HepG2 (cell line): ENCODE results near the gene HYAL1. TPM values are rescaled to one million over a fixed set of nuclear protein-coding genes. Genes with fewer than 3 reads are reported as not detected.

ENCODE experiments used
- CBX1 ChIP-seq: IDR thresholded peaks from one replicate; pipeline ENCODE4 v1.6.1; 2016; ENCODE audit warnings: antibody characterized with exemption, low read depth
- E2F1 ChIP-seq: sonication (generic); formaldehyde crosslinking; IDR thresholded peaks from 2 replicates; pipeline ENCODE4 v1.5.0; 2020; ENCODE audit warnings: missing genetic modification reagents
- ELF4 ChIP-seq: sonication (generic); formaldehyde crosslinking; IDR thresholded peaks from 2 replicates; pipeline ENCODE4 v1.5.0; 2020; ENCODE audit warnings: missing genetic modification reagents, mild to moderate bottlenecking, moderate library complexity, borderline replicate concordance
- FOXK2 ChIP-seq: fragments of 450-650 bp; IDR thresholded peaks from 2 replicates; pipeline ENCODE4 v1.6.1; 2016
- FUBP1 ChIP-seq: sonication (generic); formaldehyde crosslinking; IDR thresholded peaks from 2 replicates; pipeline ENCODE4 v1.5.1; 2020; ENCODE audit warnings: missing genetic modification reagents, mild to moderate bottlenecking, borderline replicate concordance
- KDM5B ChIP-seq: sonication (generic); formaldehyde crosslinking; IDR thresholded peaks from 2 replicates; pipeline ENCODE4 v1.4.0; 2020; ENCODE audit warnings: missing genetic modification reagents, mild to moderate bottlenecking, borderline replicate concordance
- PHB2 ChIP-seq: fragments of 450-650 bp; IDR thresholded peaks from 2 replicates; pipeline ENCODE4 v1.6.1; 2018; ENCODE audit not compliant: partially characterized antibody
- PHF21A ChIP-seq: sonication (generic); formaldehyde crosslinking; IDR thresholded peaks from 2 replicates; pipeline ENCODE4 v1.5.0; 2020; ENCODE audit warnings: mild to moderate bottlenecking, missing genetic modification reagents
- RAD21 ChIP-seq: fragments of 450-650 bp; formaldehyde crosslinking; IDR thresholded peaks from 2 replicates; pipeline ENCODE4 v1.5.0; 2020; ENCODE audit warnings: mild to moderate bottlenecking
- SMAD9 ChIP-seq: sonication (generic); formaldehyde crosslinking; IDR thresholded peaks from 2 replicates; pipeline ENCODE4 v1.5.1; 2020; ENCODE audit warnings: mild to moderate bottlenecking, missing genetic modification reagents
- SNAPC4 ChIP-seq: sonication (generic); formaldehyde crosslinking; IDR thresholded peaks from 2 replicates; pipeline ENCODE4 v1.4.0; 2020; ENCODE audit warnings: mild to moderate bottlenecking, missing genetic modification reagents
- TAF1 ChIP-seq: sonication (generic); formaldehyde crosslinking; IDR thresholded peaks from 2 replicates; pipeline ENCODE4 v1.4.0; 2020; ENCODE audit warnings: missing genetic modification reagents
- TGIF2 ChIP-seq: IDR thresholded peaks from 2 replicates; pipeline ENCODE4 v1.6.1; 2016; ENCODE audit warnings: control low read depth, missing compliant biosample characterization
- TRIM24 ChIP-seq: sonication (generic); formaldehyde crosslinking; IDR thresholded peaks from 2 replicates; pipeline ENCODE4 v1.8.0; 2022; ENCODE audit warnings: mild to moderate bottlenecking, missing genetic modification reagents
- ZMYM4 ChIP-seq: sonication (generic); formaldehyde crosslinking; IDR thresholded peaks from 2 replicates; pipeline ENCODE4 v1.8.1; 2023; ENCODE audit warnings: mild to moderate bottlenecking, missing genetic modification reagents
- ZNF180 ChIP-seq: sonication (generic); formaldehyde crosslinking; IDR thresholded peaks from 2 replicates; pipeline ENCODE4 v1.4.0; 2020; ENCODE audit warnings: low read depth, missing genetic modification reagents, borderline replicate concordance
- ZNF235 ChIP-seq: sonication (generic); formaldehyde crosslinking; IDR thresholded peaks from 2 replicates; pipeline ENCODE4 v1.8.1; 2023; ENCODE audit warnings: mild to moderate bottlenecking, missing genetic modification reagents, borderline replicate concordance
- ZNF326 ChIP-seq: sonication (generic); formaldehyde crosslinking; IDR thresholded peaks from 2 replicates; pipeline ENCODE4 v1.4.0; 2020; ENCODE audit warnings: missing genetic modification reagents, borderline replicate concordance
- ZNF33A ChIP-seq: sonication (generic); formaldehyde crosslinking; IDR thresholded peaks from 2 replicates; pipeline ENCODE4 v1.5.1; 2020; ENCODE audit warnings: missing genetic modification reagents, mild to moderate bottlenecking, moderate library complexity, borderline replicate concordance
- ZNF740 ChIP-seq: sonication (generic); formaldehyde crosslinking; IDR thresholded peaks from 2 replicates; pipeline ENCODE4 v1.4.0; 2020; ENCODE audit warnings: missing genetic modification reagents
- ZNF761 ChIP-seq: sonication (generic); formaldehyde crosslinking; conservative IDR thresholded peaks from 2 replicates; pipeline ENCODE4 v1.4.0; 2020; ENCODE audit warnings: mild to moderate bottlenecking, missing genetic modification reagents
- ZNF768 ChIP-seq: sonication (generic); formaldehyde crosslinking; IDR thresholded peaks from 2 replicates; pipeline ENCODE4 v1.4.0; 2020; ENCODE audit warnings: missing genetic modification reagents
- ZNF841 ChIP-seq: sonication (generic); formaldehyde crosslinking; IDR thresholded peaks from 2 replicates; pipeline ENCODE4 v1.8.1; 2023; ENCODE audit warnings: missing genetic modification reagents, borderline replicate concordance
- polyA plus RNA-seq, 8 experiments: library from polyadenylated mRNA; depleted of rRNA in 3 of 8; stranded (reverse) in 7 of 8; unstranded in 1 of 8; fragments of >200 nt; fragmentation: Illumina TruSeq in 4 of 8; extraction: Trizol in 4 of 8; gene quantifications; 2 replicates each; pipeline versions ENCODE4 v1.2.1 to v1.2.3, GENCODE V29; 2011 to 2016; ENCODE audit warnings: low read depth in 4 of 8, missing spikeins in 1 of 8, mixed read lengths in 1 of 8; ENCODE audit not compliant: insufficient read depth in 1 of 8
- total RNA-seq, 5 experiments: library from RNA; depleted of rRNA; stranded (reverse); fragments of >200 nt; fragmentation: Illumina TruSeq; extraction: Trizol; gene quantifications; 2 replicates each; pipeline ENCODE4 v1.2.3, GENCODE V29; 2016; ENCODE audit warnings: low read depth in 1 of 5

The HYAL1 gene
- total and polyA plus RNA-seq, 2 of the 13 experiments (the other 11 are each of a cell fraction or from before 2014, with no cell fraction given) = 76.5 to 193 TPM

- no peak for TF ChIP-seq SNAPC4 (CRISPR knock-in tag)
- no peak for TF ChIP-seq FUBP1
- no peak for TF ChIP-seq ZNF740 (CRISPR knock-in tag)
- TF ChIP-seq ZNF768 (CRISPR knock-in tag) = peak; percentile 63; the same call in 1 of the 2 replicates
- peak; percentile 99 for TF ChIP-seq RAD21
- no peak for TF ChIP-seq ZNF33A (CRISPR knock-in tag)
- TF ChIP-seq ZMYM4 (CRISPR knock-in tag) = peak; percentile 59; the same call in 1 of the 2 replicates
- no peak for TF ChIP-seq ELF4 (CRISPR knock-in tag)
- TF ChIP-seq ZNF180 (CRISPR knock-in tag) = no peak
- TF ChIP-seq ZNF761 (CRISPR knock-in tag) = no peak
- no peak for TF ChIP-seq SMAD9 (CRISPR knock-in tag)
- TF ChIP-seq PHF21A (CRISPR knock-in tag) = no peak
- TF ChIP-seq TGIF2 (CRISPR knock-in tag) = no peak
- peak; percentile 68; the same call in 1 of the 2 replicates for TF ChIP-seq ZNF326 (CRISPR knock-in tag)
- TF ChIP-seq TAF1 (CRISPR knock-in tag) = no peak
- no peak for TF ChIP-seq ZNF235 (CRISPR knock-in tag)
- no peak for TF ChIP-seq PHB2
- peak; percentile 26; the same call in 1 of the 2 replicates for TF ChIP-seq KDM5B
- TF ChIP-seq TRIM24 (CRISPR knock-in tag) = no peak
- no peak for TF ChIP-seq E2F1
- no peak for TF ChIP-seq FOXK2
- peak; percentile 47 for TF ChIP-seq CBX1
- TF ChIP-seq ZNF841 (CRISPR knock-in tag) = no peak
Measured at GRCh38 chr3:50272911-50273688, 30.3 kb downstream of the HYAL1 start (continued).
